Neutrophil (primary cell): Measurements from ENCODE around the gene AOPEP.

ENCODE experiments used
- H3K27ac ChIP-seq: fragments of 200-600 bp; sonication (generic); 2 replicates; pipeline ENCODE4 v1.5.1; 2016; ENCODE audit warnings: mild to moderate bottlenecking, moderate library complexity
- H3K27me3 ChIP-seq: fragments of 200-600 bp; sonication (generic); 2 replicates; pipeline ENCODE4 v1.6.0; 2016; ENCODE audit warnings: mild to moderate bottlenecking
- H3K36me3 ChIP-seq: fragments of 200-600 bp; sonication (generic); 2 replicates; pipeline ENCODE4 v1.5.1; 2017
- H3K4me1 ChIP-seq, 2 experiments: fragments of 200-600 bp in 1 of 2; sonication (generic) in 1 of 2; 1 replicate in 1 of 2; 2 replicates in 1 of 2; pipeline versions ENCODE4 v1.5.1 to v1.6.1; 2013 to 2016; ENCODE audit warnings: low read depth in 1 of 2, low read length in 1 of 2, mild to moderate bottlenecking in 1 of 2, moderate library complexity in 1 of 2; ENCODE audit not compliant: control insufficient read depth in 1 of 2, insufficient read depth in 1 of 2
- H3K4me3 ChIP-seq, 2 experiments: fragments of 200-600 bp in 1 of 2; sonication (generic) in 1 of 2; 1 replicate in 1 of 2; 2 replicates in 1 of 2; pipeline ENCODE4 v1.5.1; 2013 to 2016; ENCODE audit warnings: low read depth in 1 of 2, low read length in 1 of 2, mild to moderate bottlenecking in 1 of 2, moderate library complexity in 1 of 2
- H3K9me3 ChIP-seq: fragments of 200-600 bp; sonication (generic); 2 replicates; pipeline ENCODE4 v1.5.1; 2016
- CTCF ChIP-seq: fragments of 200-600 bp; sonication (generic); IDR thresholded peaks from 2 replicates; pipeline ENCODE4 v1.5.1; 2016; ENCODE audit warnings: antibody characterized with exemption

AOPEP gene

DNA sequence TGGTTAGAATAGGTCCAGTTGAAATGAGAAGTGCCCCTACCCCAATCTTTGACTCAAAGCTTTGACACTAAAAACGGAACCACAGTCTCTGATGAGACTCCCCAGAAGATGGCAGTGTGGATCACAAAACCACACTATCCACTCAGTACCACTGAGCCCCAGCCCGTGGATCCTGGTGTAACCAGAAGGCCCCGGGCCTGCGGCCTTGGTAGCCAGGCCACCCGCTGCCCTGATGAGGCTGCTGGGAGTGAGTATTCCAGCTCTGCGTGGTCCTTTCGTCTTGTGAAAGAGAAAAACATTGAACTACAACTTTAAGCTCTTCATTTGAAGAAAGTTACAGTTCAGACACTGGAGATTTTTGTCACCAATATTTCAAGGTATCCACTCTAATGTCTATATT lies 45.0 kb upstream of the AOPEP start:
- H3K4me1 ChIP-seq, result no peaks in the 10 kb centered on the region
- no peak overlapping the region for H3K27ac ChIP-seq
- peak; percentile 23 for TF ChIP-seq CTCF
- peaks cover 26% of the 10 kb centered on the region for H3K27me3 ChIP-seq
- no peaks in the 10 kb centered on the region for H3K9me3 ChIP-seq
- H3K4me3 ChIP-seq, result no peak overlapping the region
- H3K36me3 ChIP-seq, result no peaks in the 10 kb centered on the region

DNA sequence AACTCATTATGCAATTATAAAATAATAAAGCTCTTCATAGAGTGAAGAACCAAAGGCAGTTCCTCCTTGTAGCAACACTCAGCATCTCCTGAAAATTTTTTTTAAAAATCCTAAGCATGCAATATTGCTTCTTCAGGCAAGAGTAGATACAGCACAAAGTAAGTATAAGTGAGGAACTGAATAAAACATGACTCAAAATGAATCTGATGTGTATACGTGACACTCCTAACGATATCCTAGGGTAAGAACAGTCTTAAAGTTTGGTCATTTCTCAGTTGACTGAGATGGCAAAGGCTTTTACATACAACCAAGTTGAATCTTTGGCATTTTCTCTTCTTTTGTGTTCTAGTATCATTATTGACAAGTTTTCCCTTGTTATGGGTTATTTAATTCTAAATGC lies 41.1 kb upstream of the AOPEP start:
- H3K4me1 ChIP-seq, result no peaks in the 10 kb centered on the region
- no peak overlapping the region for H3K27ac ChIP-seq
- no peak for TF ChIP-seq CTCF
- H3K4me3 ChIP-seq, result no peak overlapping the region
- peaks cover 22% of the 10 kb centered on the region for H3K27me3 ChIP-seq
- no peaks in the 10 kb centered on the region for H3K9me3 ChIP-seq
- no peaks in the 10 kb centered on the region for H3K36me3 ChIP-seq

DNA sequence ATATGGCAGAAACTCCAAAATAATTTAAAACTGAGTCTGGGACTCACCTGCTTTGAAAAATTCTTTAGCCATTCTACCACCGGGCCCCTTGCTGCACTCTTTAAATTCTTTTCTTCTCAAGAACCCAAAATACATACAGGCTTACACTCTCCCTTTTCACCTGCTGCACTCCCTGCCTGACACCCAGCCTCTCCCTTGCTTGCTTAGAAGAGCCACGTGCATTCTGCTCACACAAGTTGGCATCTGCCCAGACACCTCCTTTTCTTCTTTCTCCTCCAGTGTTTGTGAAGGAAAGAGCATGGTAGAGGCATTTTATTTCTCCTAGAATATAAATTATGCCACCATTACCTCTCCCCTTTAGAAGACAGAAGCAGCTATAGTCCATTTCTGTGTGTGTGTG lies 39.0 kb upstream of the AOPEP start:
- Histone ChIP-seq H3K4me1 (no peaks in the 10 kb centered on the region), H3K4me3 (no peak overlapping the region), H3K27me3 (peaks cover 26% of the 10 kb centered on the region), H3K36me3 (no peaks in the 10 kb centered on the region), H3K27ac (no peak overlapping the region), H3K9me3 (no peaks in the 10 kb centered on the region)
- TF ChIP-seq CTCF, result no peak

DNA sequence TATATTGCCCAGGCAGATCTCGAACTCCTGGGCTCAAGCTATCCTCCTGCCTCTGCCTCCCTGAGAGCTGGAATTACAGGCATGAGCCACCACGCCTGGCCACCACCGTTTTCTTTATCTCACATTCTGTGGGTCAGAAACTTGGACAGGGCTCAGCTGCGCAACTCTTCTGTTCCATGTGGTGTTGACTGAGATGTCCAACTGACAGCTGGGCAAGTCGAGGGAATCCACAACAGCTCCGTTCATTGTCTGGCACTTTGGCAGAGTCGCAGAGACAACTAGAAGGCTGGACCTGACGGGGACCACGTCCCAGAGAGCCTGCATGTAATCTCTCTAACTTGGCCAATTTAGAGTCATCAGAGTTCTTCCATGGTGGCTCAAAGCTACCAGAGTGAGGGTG lies 36.2 kb upstream of the AOPEP start:
- H3K27me3 ChIP-seq, result peaks cover 19% of the 10 kb centered on the region
- no peaks in the 10 kb centered on the region for H3K4me1 ChIP-seq
- H3K9me3 ChIP-seq, result no peaks in the 10 kb centered on the region
- no peaks in the 10 kb centered on the region for H3K36me3 ChIP-seq
- no peak overlapping the region for H3K27ac ChIP-seq
- TF ChIP-seq CTCF, result no peak
- no peak overlapping the region for H3K4me3 ChIP-seq

DNA sequence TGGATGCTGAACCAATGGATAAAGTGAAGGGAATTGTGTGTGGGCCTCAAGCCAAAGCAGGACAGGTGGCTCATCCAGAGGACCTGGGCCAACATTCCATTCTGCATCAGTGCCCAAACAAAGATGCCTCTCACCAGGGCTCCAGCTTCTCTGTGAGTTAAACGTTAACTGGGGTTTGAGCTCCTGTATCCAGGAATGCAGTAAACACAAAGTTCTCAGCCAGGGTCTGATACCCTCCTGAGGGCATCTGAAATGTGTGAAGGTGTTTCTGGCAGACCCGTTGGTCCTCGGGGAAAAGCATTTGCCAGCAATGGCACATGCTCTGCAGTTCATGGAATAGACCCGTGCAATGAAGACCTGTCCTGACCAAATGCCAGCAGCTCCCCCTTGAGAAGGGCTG lies 33.9 kb upstream of the AOPEP start:
- H3K27me3 ChIP-seq, result peaks cover 16% of the 10 kb centered on the region
- H3K27ac ChIP-seq, result no peak overlapping the region
- H3K4me1 ChIP-seq, result no peaks in the 10 kb centered on the region
- H3K36me3 ChIP-seq, result no peaks in the 10 kb centered on the region
- no peak overlapping the region for H3K4me3 ChIP-seq
- no peak for TF ChIP-seq CTCF
- no peaks in the 10 kb centered on the region for H3K9me3 ChIP-seq
